H9 (cell line): ENCODE measurements around the gene TRPV5. TPM values are rescaled to one million over a fixed set of nuclear protein-coding genes. Genes with fewer than 3 reads are reported as not detected.

Experiments
- DNase-seq: peaks from one replicate; pipeline ENCODE4 v3.0.0-alpha.2; 2017
- H2AFZ ChIP-seq: one replicate; pipeline ENCODE4 v1.6.1; 2013; ENCODE audit warnings: mild to moderate bottlenecking, low read length, control low read depth, moderate library complexity
- H2AK5ac ChIP-seq: 2 replicates; pipeline ENCODE4 v1.6.1; 2013; ENCODE audit warnings: low read length, control low read depth, mixed read lengths; ENCODE audit not compliant: insufficient read length
- H2BK120ac ChIP-seq: one replicate; pipeline ENCODE4 v1.6.1; 2013; ENCODE audit warnings: low read depth, mild to moderate bottlenecking, low read length, control low read depth, inconsistent platforms; ENCODE audit not compliant: poor library complexity, severe bottlenecking
- H2BK12ac ChIP-seq: 2 replicates; pipeline ENCODE4 v1.6.1; 2013; ENCODE audit warnings: low read length, control low read depth, mixed read lengths, low read depth; ENCODE audit not compliant: insufficient read length
- H2BK15ac ChIP-seq: 2 replicates; pipeline ENCODE4 v1.6.1; 2013; ENCODE audit warnings: low read depth, low read length, control low read depth
- H2BK20ac ChIP-seq: one replicate; pipeline ENCODE4 v1.6.1; 2013; ENCODE audit warnings: low read depth, mild to moderate bottlenecking, low read length, control low read depth, inconsistent platforms; ENCODE audit not compliant: poor library complexity, severe bottlenecking
- H2BK5ac ChIP-seq: 2 replicates; pipeline ENCODE4 v1.6.1; 2013; ENCODE audit warnings: low read length, control low read depth, mixed read lengths; ENCODE audit not compliant: insufficient read length
- H3K14ac ChIP-seq: 2 replicates; pipeline ENCODE4 v1.6.1; 2013; ENCODE audit warnings: low read length, control low read depth; ENCODE audit not compliant: insufficient read depth
- H3K18ac ChIP-seq: 2 replicates; pipeline ENCODE4 v1.6.1; 2013; ENCODE audit warnings: low read depth, mild to moderate bottlenecking, mixed read lengths, low read length, control low read depth; ENCODE audit not compliant: insufficient read length
- H3K23ac ChIP-seq: 2 replicates; pipeline ENCODE4 v1.6.1; 2013; ENCODE audit warnings: low read length, control low read depth, mixed read lengths, low read depth; ENCODE audit not compliant: insufficient read length
- H3K23me2 ChIP-seq: 2 replicates; pipeline ENCODE4 v1.6.1; 2013; ENCODE audit warnings: low read depth, mild to moderate bottlenecking, mixed read lengths, low read length, control low read depth; ENCODE audit not compliant: insufficient read length, poor library complexity, severe bottlenecking
- H3K27ac ChIP-seq: 2 replicates; pipeline ENCODE4 v1.5.1; 2013; ENCODE audit warnings: low read length, control low read depth, mixed read lengths, low read depth; ENCODE audit not compliant: insufficient read length
- H3K27me3 ChIP-seq: 2 replicates; pipeline ENCODE4 v1.6.1; 2013; ENCODE audit warnings: low read length, control low read depth, inconsistent platforms; ENCODE audit not compliant: insufficient read depth
- H3K4ac ChIP-seq: 2 replicates; pipeline ENCODE4 v1.6.1; 2013; ENCODE audit warnings: low read depth, mild to moderate bottlenecking, control low read depth, inconsistent platforms, low read length, moderate library complexity
- H3K4me1 ChIP-seq: 2 replicates; pipeline ENCODE4 v1.6.1; 2013; ENCODE audit warnings: low read length, control low read depth, inconsistent platforms; ENCODE audit not compliant: insufficient read depth
- H3K4me2 ChIP-seq: 2 replicates; pipeline ENCODE4 v1.6.1; 2013; ENCODE audit warnings: low read length, control low read depth, mixed read lengths; ENCODE audit not compliant: insufficient read length, insufficient read depth
- H3K56ac ChIP-seq: 2 replicates; pipeline ENCODE4 v1.6.1; 2013; ENCODE audit warnings: low read depth, mild to moderate bottlenecking, mixed read lengths, low read length, control low read depth; ENCODE audit not compliant: insufficient read length
- H3K79me1 ChIP-seq: 2 replicates; pipeline ENCODE4 v1.6.1; 2013; ENCODE audit warnings: low read depth, mild to moderate bottlenecking, moderate library complexity, low read length, control low read depth, inconsistent platforms; ENCODE audit not compliant: insufficient read depth, poor library complexity, severe bottlenecking
- H3K79me2 ChIP-seq: 2 replicates; pipeline ENCODE4 v1.6.1; 2013; ENCODE audit warnings: low read length, control low read depth, inconsistent platforms; ENCODE audit not compliant: insufficient read depth
- H3K9ac ChIP-seq: 2 replicates; pipeline ENCODE4 v1.6.1; 2013; ENCODE audit warnings: low read length, control low read depth, mixed read lengths; ENCODE audit not compliant: insufficient read length; ENCODE audit errors: extremely low read depth
- H3K9me3 ChIP-seq: one replicate; pipeline ENCODE4 v1.6.1; 2013; ENCODE audit warnings: low read depth, low read length, inconsistent platforms; ENCODE audit not compliant: control insufficient read depth
- H3T11ph ChIP-seq: one replicate; pipeline ENCODE4 v1.6.1; 2013; ENCODE audit warnings: mild to moderate bottlenecking, low read length, control low read depth, inconsistent platforms
- H4K20me1 ChIP-seq: one replicate; pipeline ENCODE4 v1.6.1; 2013; ENCODE audit not compliant: control insufficient read depth, insufficient read length, insufficient read depth
- H4K5ac ChIP-seq: 2 replicates; pipeline ENCODE4 v1.6.1; 2013; ENCODE audit warnings: low read depth, mild to moderate bottlenecking, mixed read lengths, low read length, control low read depth; ENCODE audit not compliant: insufficient read length
- H4K8ac ChIP-seq: replicated peaks from 2 replicates; pipeline ENCODE4 v1.6.1; 2013; ENCODE audit warnings: low read length, control low read depth, mixed read lengths, low read depth; ENCODE audit not compliant: insufficient read length
- H4K91ac ChIP-seq: 2 replicates; pipeline ENCODE4 v1.6.1; 2013; ENCODE audit warnings: low read depth, mild to moderate bottlenecking, moderate library complexity, mixed read lengths, low read length, control low read depth; ENCODE audit not compliant: insufficient read length
- H3K27ac Mint-ChIP-seq, 3 experiments: 2 replicates in 2 of 3; 3 replicates in 1 of 3; pipeline ENCODE4 v1.8.0; 2020 to 2021; ENCODE audit warnings: mixed read lengths in 3 of 3, mild to moderate bottlenecking in 1 of 3, moderate library complexity in 1 of 3
- H3K27me3 Mint-ChIP-seq: 2 replicates; pipeline ENCODE4 v1.8.0; 2021; ENCODE audit warnings: low read depth, mild to moderate bottlenecking, moderate library complexity, mixed read lengths
- H3K36me3 Mint-ChIP-seq, 3 experiments: 2 replicates in 2 of 3; 3 replicates in 1 of 3; pipeline ENCODE4 v1.8.0; 2020 to 2021; ENCODE audit warnings: low read depth in 3 of 3, mixed read lengths in 3 of 3; ENCODE audit not compliant: insufficient read depth in 1 of 3
- H3K4me1 Mint-ChIP-seq, 2 experiments: 2 replicates each; pipeline ENCODE4 v1.8.0; 2020; ENCODE audit warnings: mixed read lengths in 2 of 2
- H3K4me3 Mint-ChIP-seq, 2 experiments: 2 replicates in 1 of 2; 3 replicates in 1 of 2; pipeline ENCODE4 v1.8.0; 2020 to 2021; ENCODE audit warnings: mild to moderate bottlenecking in 2 of 2, mixed read lengths in 2 of 2, moderate library complexity in 1 of 2
- H3K9me3 Mint-ChIP-seq, 2 experiments: 2 replicates in 1 of 2; 3 replicates in 1 of 2; pipeline ENCODE4 v1.8.0; 2020; ENCODE audit warnings: mild to moderate bottlenecking in 2 of 2, mixed read lengths in 2 of 2, moderate library complexity in 1 of 2
- WGBS: extraction: QIAGEN DNeasy Blood & Tissue Kit; methylation state at CpG from one replicate; pipeline ENCODE4 v1.1.7; 2013; ENCODE audit warnings: missing lambda C conversion rate, low lambda C conversion rate, mixed read lengths; ENCODE audit not compliant: insufficient read length; ENCODE audit errors: extremely low coverage; 5-methylcytosine and 5-hydroxymethylcytosine counted together
- total RNA-seq: library from RNA; stranded (reverse); gene quantifications from 2 replicates; pipeline ENCODE4 v1.2.1, GENCODE V29; 2021
- TF ChIP-seq, protein P1 (sequence below): fragments of 200-600 bp; sonication (generic); conservative IDR thresholded peaks from 3 replicates; pipeline ENCODE4 v1.8.0; 2021; ENCODE audit warnings: antibody characterized with exemption, mild to moderate bottlenecking

The TRPV5 gene
- total RNA-seq, 1 experiment from 2014 or later, result not detected

DNA sequence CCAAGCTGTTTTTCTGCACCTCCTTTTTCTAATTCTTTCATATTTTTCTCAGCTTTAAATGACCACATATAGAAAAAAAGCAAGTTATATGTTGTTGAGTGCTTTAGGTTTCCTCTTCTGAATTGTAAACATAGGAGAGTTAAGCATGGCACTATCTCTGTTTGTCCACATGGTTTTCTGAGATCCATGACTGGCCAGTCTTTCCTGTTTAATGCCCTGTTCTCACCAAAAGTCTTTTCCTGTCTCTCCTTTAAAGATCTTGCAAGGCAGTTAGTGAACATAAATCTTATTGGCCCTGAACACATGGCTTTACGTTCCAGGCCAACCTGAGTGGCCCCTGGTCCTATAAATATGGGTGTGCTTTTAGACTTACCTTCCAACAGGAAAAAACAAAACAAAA, 19.4 kb downstream of the TRPV5 start:
- Histone ChIP-seq H3T11ph (no peak overlapping the region), H2BK120ac (no peak overlapping the region), H3K18ac (no peak overlapping the region), H3K4ac (no peak overlapping the region), H3K27ac (no peak overlapping the region), H3K23me2 (no peaks in the 10 kb centered on the region), H4K20me1 (no peaks in the 10 kb centered on the region), H3K27me3 (no peaks in the 10 kb centered on the region), H3K4me1 (no peaks in the 10 kb centered on the region), H3K14ac (no peak overlapping the region), H3K9me3 (no peaks in the 10 kb centered on the region), H2AK5ac (no peak overlapping the region), H4K5ac (no peak overlapping the region), H3K79me1 (no peaks in the 10 kb centered on the region), H3K56ac (no peak overlapping the region), H2BK5ac (no peak overlapping the region), H2AFZ (no peak overlapping the region), H2BK20ac (no peak overlapping the region), H3K23ac (no peak overlapping the region), H4K8ac (no peak overlapping the region), H4K91ac (no peak overlapping the region), H3K4me2 (no peak overlapping the region), H2BK15ac (no peak overlapping the region), H2BK12ac (no peak overlapping the region), H3K79me2 (no peaks in the 10 kb centered on the region), H3K9ac (no peak overlapping the region)
- peaks cover 4 to 7% of the 10 kb centered on the region in 2 experiments for H3K4me1 Mint-ChIP-seq
- H3K27ac Mint-ChIP-seq, result no peak overlapping the region; a peak in 1 of 7 replicates
- H3K36me3 Mint-ChIP-seq, result no peaks in the 10 kb centered on the region
- peaks cover 15% of the 10 kb centered on the region for H3K27me3 Mint-ChIP-seq
- no CpG with 5 or more reads among the region's 1 CpG for WGBS
- no peak overlapping the region for H3K4me3 Mint-ChIP-seq
- DNase-seq, result no peak
- TF ChIP-seq, protein P1, sequence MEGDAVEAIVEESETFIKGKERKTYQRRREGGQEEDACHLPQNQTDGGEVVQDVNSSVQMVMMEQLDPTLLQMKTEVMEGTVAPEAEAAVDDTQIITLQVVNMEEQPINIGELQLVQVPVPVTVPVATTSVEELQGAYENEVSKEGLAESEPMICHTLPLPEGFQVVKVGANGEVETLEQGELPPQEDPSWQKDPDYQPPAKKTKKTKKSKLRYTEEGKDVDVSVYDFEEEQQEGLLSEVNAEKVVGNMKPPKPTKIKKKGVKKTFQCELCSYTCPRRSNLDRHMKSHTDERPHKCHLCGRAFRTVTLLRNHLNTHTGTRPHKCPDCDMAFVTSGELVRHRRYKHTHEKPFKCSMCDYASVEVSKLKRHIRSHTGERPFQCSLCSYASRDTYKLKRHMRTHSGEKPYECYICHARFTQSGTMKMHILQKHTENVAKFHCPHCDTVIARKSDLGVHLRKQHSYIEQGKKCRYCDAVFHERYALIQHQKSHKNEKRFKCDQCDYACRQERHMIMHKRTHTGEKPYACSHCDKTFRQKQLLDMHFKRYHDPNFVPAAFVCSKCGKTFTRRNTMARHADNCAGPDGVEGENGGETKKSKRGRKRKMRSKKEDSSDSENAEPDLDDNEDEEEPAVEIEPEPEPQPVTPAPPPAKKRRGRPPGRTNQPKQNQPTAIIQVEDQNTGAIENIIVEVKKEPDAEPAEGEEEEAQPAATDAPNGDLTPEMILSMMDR, result no peak
- H3K9me3 Mint-ChIP-seq, result 0 out of 5 replicates have a peak, but pooled peaks cover 0 to 3% of the 10 kb centered on the region in 2 experiments
